Adrenal gland (tissue), 12 donors: ENCODE data around the gene GLB1L2. TPM values are rescaled to one million over a fixed set of nuclear protein-coding genes. Genes with fewer than 3 reads are reported as not detected.

Source experiments
- DNase-seq, 7 donors: peaks; one replicate each; pipeline ENCODE4 v3.0.0-alpha.2; 2019 to 2020
- H3K27ac ChIP-seq, 5 donors: fragments of 200-600 bp; sonication (generic) in 4 of 5; 1 replicate in 3 of 5; 2 replicates in 2 of 5; pipeline versions ENCODE4 v1.5.1 to v1.8.0; 2016 to 2020; ENCODE audit warnings: mild to moderate bottlenecking in 1 of 5
- H3K27me3 ChIP-seq: fragments of 200-600 bp; 2 replicates; pipeline ENCODE4 v1.8.0; 2021
- H3K36me3 ChIP-seq, 2 donors: fragments of 200-600 bp; replicated peaks in 1 of 2; 1 replicate in 1 of 2; 2 replicates in 1 of 2; pipeline versions ENCODE4 v1.5.1 to v1.8.0; 2018 to 2022
- H3K4me1 ChIP-seq, 2 donors: fragments of 200-600 bp; replicated peaks in 1 of 2; 1 replicate in 1 of 2; 2 replicates in 1 of 2; pipeline versions ENCODE4 v1.5.1 to v1.8.0; 2018 to 2021
- H3K4me3 ChIP-seq, 4 donors: fragments of 200-600 bp; sonication (generic) in 3 of 4; one replicate each; pipeline ENCODE4 v1.5.1; 2016 to 2018
- H3K9me3 ChIP-seq, 3 donors: fragments of 200-600 bp; sonication (generic) in 1 of 3; replicated peaks in 1 of 3; 1 replicate in 2 of 3; 2 replicates in 1 of 3; pipeline versions ENCODE4 v1.5.1 to v1.8.0; 2016 to 2021
- CTCF ChIP-seq, 6 experiments: fragments of 450-650 bp in 4 of 6; fragments of 200-600 bp in 2 of 6; sonication (generic) in 1 of 6; IDR thresholded peaks; 1 replicate in 5 of 6; 2 replicates in 1 of 6; pipeline versions ENCODE4 v1.5.1 to v1.8.0; 2016 to 2021; ENCODE audit warnings: antibody characterized with exemption in 6 of 6, mild to moderate bottlenecking in 2 of 6, moderate library complexity in 1 of 6
- POLR2A ChIP-seq, 2 donors: fragments of 450-650 bp; IDR thresholded peaks; one replicate each; pipeline ENCODE4 v1.6.1; 2017; ENCODE audit warnings: antibody characterized with exemption in 2 of 2, mild to moderate bottlenecking in 2 of 2, moderate library complexity in 1 of 2
- WGBS, 4 donors: extraction: QIAGEN DNeasy Blood & Tissue Kit in 2 of 4; methylation state at CpG; one replicate each; pipeline versions ENCODE4 v1.1.5 to v1.1.7; 2013 to 2017; 5-methylcytosine and 5-hydroxymethylcytosine counted together
- intact Hi-C, 2 donors: fragments of 100-400 bp; cut with DNase I; formaldehyde crosslinking; loops; one replicate each; pipeline versions ENCODE4 v1.14.1 to v1.15.0; 2022 to 2023
- polyA plus RNA-seq, 3 donors: library from polyadenylated mRNA; stranded (reverse); fragments of 200-250 nt in 2 of 3; fragments of 350-450 nt in 1 of 3; fragmentation: Illumina TruSeq in 1 of 3; extraction: RNeasy Lipid Tissue Mini Kit (QIAGEN cat#74804) in 1 of 3; gene quantifications; one replicate each; pipeline ENCODE4 v1.2.3, GENCODE V29; 2013 to 2014
- total RNA-seq, 9 donors: library from RNA; depleted of rRNA in 4 of 9; stranded (reverse); fragments of >200 nt in 4 of 9; fragments of 120-200 nt in 1 of 9; fragmentation: NEBNext Ultra II Directional in 1 of 9; extraction: Animal tissue kit (Norgen Biotek cat#: 25700) in 1 of 9; gene quantifications; one replicate each; pipeline versions ENCODE4 v1.1.0 to v1.2.4, GENCODE V29; 2013 to 2023
- donor health status: healthy with polysubstance abuse.
- donor health status: Bipolar disorder and iron deficiency.
- donor health status: DM: yes; HTN: yes; CAD: no.
- donor health status: DM: no; HTN: no; CAD: no.
- donor health status: DM: no; HTN: no; CAD: no.
- donor health status: DM: yes; HTN: yes; CAD: no.

The GLB1L2 gene
- total and polyA plus RNA-seq, 12 donors, result 0.66 to 8.1 (median 2.6) TPM

- Histone ChIP-seq H3K36me3 (no peaks in the 10 kb centered on the region), H3K27ac (no peak overlapping the region), H3K9me3 (no peaks in the 10 kb centered on the region), H3K4me1 (peaks cover 3% of the 10 kb centered on the region in 2 donors), H3K4me3 (no peak overlapping the region), H3K27me3 (no peaks in the 10 kb centered on the region)
- DNase-seq, result peak in 1 of 7 donors; percentile 8
- intact Hi-C loops, result no loop called here
- WGBS, 4 donors, result 87 to 91% (median 89%) methylated on average over 5 of the region's 5 CpGs
- TF ChIP-seq POLR2A (IDR thresholded peaks at IDR 0.05), result no peak
- TF ChIP-seq CTCF (IDR thresholded peaks at IDR 0.05), result no peak
These were observed 23.9 kb downstream of the GLB1L2 start for GRCh38 chr11:134355656-134356055.

GRCh38 chr11:134356656-134357544, 25.1 kb downstream of the GLB1L2 start:
- Histone ChIP-seq H3K4me1 (peaks cover 3% of the 10 kb centered on the region in 2 donors), H3K27me3 (no peaks in the 10 kb centered on the region), H3K27ac (no peak overlapping the region), H3K9me3 (no peaks in the 10 kb centered on the region), H3K36me3 (no peaks in the 10 kb centered on the region), H3K4me3 (no peak overlapping the region)
- TF ChIP-seq POLR2A (IDR thresholded peaks at IDR 0.05), result no peak
- TF ChIP-seq CTCF (IDR thresholded peaks at IDR 0.05), result no peak
- intact Hi-C loops, result no loop called here
- 79 to 85% (median 84%) methylated on average over 21 of the region's 21 CpGs for WGBS, 4 donors
- DNase-seq, result peak in 1 of 7 donors; percentile 8

GRCh38 chr11:134357545-134357839, 25.7 kb downstream of the GLB1L2 start:
- Histone ChIP-seq H3K27me3 (no peaks in the 10 kb centered on the region), H3K9me3 (no peaks in the 10 kb centered on the region), H3K4me1 (peaks cover 3% of the 10 kb centered on the region in 2 donors), H3K4me3 (no peak overlapping the region), H3K36me3 (no peaks in the 10 kb centered on the region), H3K27ac (no peak overlapping the region)
- 77 to 91% (median 88%) methylated on average over 6 to 8 of the region's 8 CpGs for WGBS, 4 donors
- DNase-seq, result peak in 1 of 7 donors; percentile 7
- intact Hi-C loops, result no loop called here
- TF ChIP-seq CTCF (IDR thresholded peaks at IDR 0.05) (no peak), POLR2A (IDR thresholded peaks at IDR 0.05) (no peak)

- TF ChIP-seq CTCF (IDR thresholded peaks at IDR 0.05) (no peak), POLR2A (IDR thresholded peaks at IDR 0.05) (no peak)
- DNase-seq, result no peak
These were observed 26.5 kb downstream of the GLB1L2 start for GRCh38 chr11:134358165-134358855.

More at GRCh38 chr11:134358165-134358855, 26.5 kb downstream of the GLB1L2 start:
- H3K9me3 ChIP-seq, result no peaks in the 10 kb centered on the region
- no peaks in the 10 kb centered on the region for H3K36me3 ChIP-seq
- intact Hi-C loops, result no loop called here
- H3K27me3 ChIP-seq, result no peaks in the 10 kb centered on the region
- 87 to 93% (median 91%) methylated on average over 21 to 27 of the region's 27 CpGs for WGBS, 4 donors
- no peak overlapping the region for H3K27ac ChIP-seq
- H3K4me1 ChIP-seq, result peaks cover 3% of the 10 kb centered on the region in 2 donors
- H3K4me3 ChIP-seq, result no peak overlapping the region
